ENCODE measurements around the gene DCAF11.

- TF ChIP-seq POLR2A (IDR thresholded peaks at IDR 0.05; ENCODE audit: low read length) (no peak), GATA1 (IDR thresholded peaks at IDR 0.05; ENCODE audit: low read depth, low read length) (no peak)
Observed at GRCh38 chr14:24138396-24139271, 24.1 kb downstream of the DCAF11 start.

All from erythroblast (primary cell).